Chondrocyte (in vitro differentiated cells): ENCODE data around the gene POLR3H. TPM values are rescaled to one million over a fixed set of nuclear protein-coding genes. Genes with fewer than 3 reads are reported as not detected.

Experiments used
- DNase-seq: peaks from one replicate; pipeline ENCODE4 v3.0.0; 2021; ENCODE audit warnings: mixed read lengths, low spot score
- H3K27ac Mint-ChIP-seq: one replicate; pipeline ENCODE4 v1.8.0; 2021; ENCODE audit warnings: mild to moderate bottlenecking, moderate library complexity, mixed read lengths; ENCODE audit not compliant: unreplicated experiment
- H3K27me3 Mint-ChIP-seq: 2 replicates; pipeline ENCODE4 v1.8.0; 2021; ENCODE audit warnings: low read depth, mixed read lengths
- H3K36me3 Mint-ChIP-seq: 2 replicates; pipeline ENCODE4 v1.8.0; 2021; ENCODE audit warnings: low read depth, mixed read lengths
- H3K4me1 Mint-ChIP-seq: 2 replicates; pipeline ENCODE4 v1.8.0; 2021; ENCODE audit warnings: low read depth, mild to moderate bottlenecking, mixed read lengths
- H3K4me3 Mint-ChIP-seq: one replicate; pipeline ENCODE4 v1.8.0; 2021; ENCODE audit warnings: mild to moderate bottlenecking, moderate library complexity, mixed read lengths; ENCODE audit not compliant: unreplicated experiment
- H3K9me3 Mint-ChIP-seq: 2 replicates; pipeline ENCODE4 v1.8.0; 2021; ENCODE audit warnings: low read depth, mixed read lengths
- total RNA-seq: library from RNA; stranded (reverse); gene quantifications from 3 replicates; pipeline ENCODE4 v1.2.1, GENCODE V29; 2021
- TF ChIP-seq, protein P1 (sequence below): fragments of 200-600 bp; sonication (generic); IDR thresholded peaks from 2 replicates; pipeline ENCODE4 v1.5.0; 2021; ENCODE audit warnings: antibody characterized with exemption, mild to moderate bottlenecking, moderate library complexity

The POLR3H gene
- total RNA-seq, 1 donor from 2014 or later = 41.5 TPM

DNA sequence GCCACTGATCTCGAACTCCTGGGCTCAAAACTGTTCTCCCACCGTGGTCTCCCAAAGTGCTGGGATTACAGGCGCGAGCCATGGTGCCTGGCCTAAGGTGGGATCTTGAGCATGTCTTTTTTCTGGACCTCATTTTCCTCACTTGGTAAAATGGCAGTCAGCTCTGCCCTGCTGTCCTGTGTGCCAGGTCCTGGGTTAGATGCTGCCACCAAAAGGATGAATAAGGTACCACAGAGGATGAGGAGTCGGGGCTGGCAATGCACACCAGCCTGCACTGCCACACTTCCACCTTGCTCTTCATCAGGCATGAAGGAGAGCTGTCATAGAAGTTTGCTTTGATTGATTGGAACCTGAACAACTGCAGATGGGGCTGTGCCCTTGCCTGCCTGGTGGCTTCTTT, 43.1 kb downstream of the POLR3H start:
- no peak for DNase-seq
- TF ChIP-seq, protein P1, sequence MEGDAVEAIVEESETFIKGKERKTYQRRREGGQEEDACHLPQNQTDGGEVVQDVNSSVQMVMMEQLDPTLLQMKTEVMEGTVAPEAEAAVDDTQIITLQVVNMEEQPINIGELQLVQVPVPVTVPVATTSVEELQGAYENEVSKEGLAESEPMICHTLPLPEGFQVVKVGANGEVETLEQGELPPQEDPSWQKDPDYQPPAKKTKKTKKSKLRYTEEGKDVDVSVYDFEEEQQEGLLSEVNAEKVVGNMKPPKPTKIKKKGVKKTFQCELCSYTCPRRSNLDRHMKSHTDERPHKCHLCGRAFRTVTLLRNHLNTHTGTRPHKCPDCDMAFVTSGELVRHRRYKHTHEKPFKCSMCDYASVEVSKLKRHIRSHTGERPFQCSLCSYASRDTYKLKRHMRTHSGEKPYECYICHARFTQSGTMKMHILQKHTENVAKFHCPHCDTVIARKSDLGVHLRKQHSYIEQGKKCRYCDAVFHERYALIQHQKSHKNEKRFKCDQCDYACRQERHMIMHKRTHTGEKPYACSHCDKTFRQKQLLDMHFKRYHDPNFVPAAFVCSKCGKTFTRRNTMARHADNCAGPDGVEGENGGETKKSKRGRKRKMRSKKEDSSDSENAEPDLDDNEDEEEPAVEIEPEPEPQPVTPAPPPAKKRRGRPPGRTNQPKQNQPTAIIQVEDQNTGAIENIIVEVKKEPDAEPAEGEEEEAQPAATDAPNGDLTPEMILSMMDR = peak; percentile 59
- no peaks in the 10 kb centered on the region for H3K27me3 Mint-ChIP-seq
- H3K4me1 Mint-ChIP-seq = no peaks in the 10 kb centered on the region
- peaks cover 15% of the 10 kb centered on the region for H3K36me3 Mint-ChIP-seq
- H3K27ac Mint-ChIP-seq = no peak overlapping the region
- H3K9me3 Mint-ChIP-seq = no peaks in the 10 kb centered on the region
- H3K4me3 Mint-ChIP-seq = no peak overlapping the region

DNA sequence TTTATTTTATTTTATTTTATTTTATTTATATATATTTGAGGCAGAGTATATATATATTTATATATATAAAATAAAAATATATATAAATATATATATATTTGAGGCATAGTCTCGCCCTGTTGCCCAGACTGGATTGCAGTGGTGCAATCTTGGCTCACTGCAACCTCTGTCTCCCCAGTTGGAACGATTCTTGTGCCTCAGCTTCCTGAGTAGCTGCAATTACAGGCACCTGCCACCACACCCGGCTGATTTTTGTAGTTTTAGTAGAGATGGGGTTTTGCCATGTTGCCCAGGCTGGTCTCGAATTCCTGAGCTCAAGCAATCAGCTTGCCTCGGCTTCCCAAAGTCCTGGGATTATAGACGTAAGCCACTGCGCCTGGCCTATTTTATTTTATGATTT, 44.0 kb downstream of the POLR3H start:
- H3K9me3 Mint-ChIP-seq = no peaks in the 10 kb centered on the region
- H3K27ac Mint-ChIP-seq = no peak overlapping the region
- no peaks in the 10 kb centered on the region for H3K4me1 Mint-ChIP-seq
- DNase-seq = no peak
- H3K4me3 Mint-ChIP-seq = no peak overlapping the region
- TF ChIP-seq, protein P1 = no peak
- H3K36me3 Mint-ChIP-seq = peaks cover 15% of the 10 kb centered on the region
- H3K27me3 Mint-ChIP-seq = no peaks in the 10 kb centered on the region

DNA sequence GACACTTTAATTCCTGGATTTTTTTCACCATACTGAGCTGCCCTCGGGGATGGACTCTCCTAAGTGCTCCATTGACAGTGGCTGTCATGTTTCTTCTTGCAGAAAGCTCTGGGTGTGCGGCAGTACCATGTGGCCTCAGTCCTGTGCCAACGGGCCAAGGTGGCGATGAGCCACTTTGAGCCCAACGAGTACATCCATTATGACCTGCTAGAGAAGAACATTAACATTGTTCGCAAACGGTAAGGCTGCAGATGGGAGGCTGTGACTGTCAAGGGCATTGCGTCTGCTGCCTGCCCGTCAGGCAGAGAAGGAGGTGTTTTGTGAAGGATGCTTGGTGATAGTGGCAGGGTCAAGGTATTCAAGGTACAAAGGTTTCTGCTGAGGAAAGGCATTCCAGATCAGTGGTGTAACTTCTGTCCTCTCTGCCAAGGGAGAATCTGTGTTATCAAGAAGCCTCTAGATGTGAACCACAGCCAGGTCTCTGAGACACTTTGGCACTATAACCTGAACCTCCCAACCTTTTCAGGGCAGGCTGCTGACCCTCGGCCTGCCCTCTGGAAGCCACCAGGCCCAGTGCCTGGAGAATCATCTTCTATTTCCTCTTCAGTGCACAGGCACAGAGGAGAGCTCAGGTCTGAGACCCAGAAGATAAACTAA, 44.5 kb downstream of the POLR3H start:
- H3K4me3 Mint-ChIP-seq = no peak overlapping the region
- H3K9me3 Mint-ChIP-seq = no peaks in the 10 kb centered on the region
- DNase-seq = no peak
- H3K4me1 Mint-ChIP-seq = no peaks in the 10 kb centered on the region
- no peak overlapping the region for H3K27ac Mint-ChIP-seq
- peaks cover 13% of the 10 kb centered on the region for H3K36me3 Mint-ChIP-seq
- TF ChIP-seq, protein P1 = no peak
- no peaks in the 10 kb centered on the region for H3K27me3 Mint-ChIP-seq

DNA sequence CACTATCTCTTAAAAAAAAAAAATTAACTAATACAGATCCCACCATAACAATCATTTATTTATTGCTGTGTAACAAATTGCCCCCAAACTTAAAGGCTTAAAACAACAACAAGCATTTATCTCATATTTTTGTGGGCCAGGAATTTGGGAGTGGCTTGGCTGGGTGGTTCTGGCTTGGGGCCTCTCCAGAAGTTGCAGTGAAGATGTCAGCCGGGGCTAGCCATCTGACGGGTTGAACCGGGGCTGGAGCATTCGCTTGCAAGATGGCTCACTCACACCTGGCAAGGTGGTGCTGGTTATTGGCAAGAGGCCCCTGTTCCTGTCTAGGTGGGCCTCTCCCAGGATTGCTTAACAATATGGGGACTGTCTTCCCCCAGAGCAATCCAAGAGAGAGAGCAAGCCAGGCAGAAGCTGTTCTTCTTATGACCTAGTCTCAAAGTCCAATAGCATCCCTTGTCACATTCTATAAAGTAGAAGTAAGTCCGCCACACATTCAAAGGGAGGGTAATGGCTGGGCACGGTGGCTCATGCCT, 45.9 kb downstream of the POLR3H start:
- no peaks in the 10 kb centered on the region for H3K9me3 Mint-ChIP-seq
- TF ChIP-seq, protein P1 = no peak
- no peak for DNase-seq
- no peaks in the 10 kb centered on the region for H3K27me3 Mint-ChIP-seq
- no peaks in the 10 kb centered on the region for H3K4me1 Mint-ChIP-seq
- no peak overlapping the region for H3K27ac Mint-ChIP-seq
- H3K36me3 Mint-ChIP-seq = peaks cover 13% of the 10 kb centered on the region
- no peak overlapping the region for H3K4me3 Mint-ChIP-seq

DNA sequence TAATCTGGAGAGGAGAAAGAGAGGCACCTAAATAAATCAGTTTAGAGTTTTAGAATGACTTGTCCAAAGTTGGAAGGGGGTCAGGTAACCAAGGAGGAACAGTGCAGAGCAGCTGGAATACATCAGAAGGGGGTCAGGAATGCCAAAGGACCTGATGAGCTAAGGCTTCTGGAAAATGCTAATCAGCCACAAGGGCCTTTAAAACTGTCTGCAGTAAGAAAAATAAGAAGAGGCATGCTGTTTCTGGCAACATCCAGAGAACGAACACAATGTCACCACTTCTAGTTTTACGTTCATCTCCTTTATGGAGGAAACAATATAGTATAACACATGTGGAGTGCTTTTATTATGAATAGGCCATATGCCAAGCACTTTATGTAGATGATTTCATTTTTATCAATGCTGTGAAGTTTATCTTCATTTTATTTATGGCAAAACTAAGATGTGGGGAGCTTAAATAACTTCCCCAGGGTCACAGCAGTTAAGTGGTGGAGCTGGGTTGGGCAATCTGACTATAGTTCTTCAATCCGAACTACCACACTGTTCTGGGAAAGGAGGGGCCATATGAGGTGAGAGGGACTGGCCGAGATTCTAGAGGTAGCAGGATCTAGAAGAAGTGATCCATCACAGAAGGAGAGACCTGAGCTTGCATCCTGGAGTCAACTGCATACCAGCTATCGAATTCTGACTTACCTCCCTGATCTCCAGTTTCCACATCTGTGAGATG, 52.7 kb downstream of the POLR3H start:
- peaks cover 14% of the 10 kb centered on the region for H3K4me1 Mint-ChIP-seq
- H3K4me3 Mint-ChIP-seq = no peak overlapping the region

More for the DNA sequence above, 52.7 kb downstream of the POLR3H start:
- no peaks in the 10 kb centered on the region for H3K9me3 Mint-ChIP-seq
- DNase-seq = no peak
- H3K27me3 Mint-ChIP-seq = no peaks in the 10 kb centered on the region
- TF ChIP-seq, protein P1 = no peak
- H3K27ac Mint-ChIP-seq = peak overlapping the region; percentile 84
- peaks cover 1% of the 10 kb centered on the region for H3K36me3 Mint-ChIP-seq
